ENCODE data around the gene BRD4.
"Not testable (repeated sequence)": the region's sequence is repeated elsewhere in the genome, so short reads cannot be mapped to it uniquely, and the experiment has no call there.

Gene BRD4

DNA sequence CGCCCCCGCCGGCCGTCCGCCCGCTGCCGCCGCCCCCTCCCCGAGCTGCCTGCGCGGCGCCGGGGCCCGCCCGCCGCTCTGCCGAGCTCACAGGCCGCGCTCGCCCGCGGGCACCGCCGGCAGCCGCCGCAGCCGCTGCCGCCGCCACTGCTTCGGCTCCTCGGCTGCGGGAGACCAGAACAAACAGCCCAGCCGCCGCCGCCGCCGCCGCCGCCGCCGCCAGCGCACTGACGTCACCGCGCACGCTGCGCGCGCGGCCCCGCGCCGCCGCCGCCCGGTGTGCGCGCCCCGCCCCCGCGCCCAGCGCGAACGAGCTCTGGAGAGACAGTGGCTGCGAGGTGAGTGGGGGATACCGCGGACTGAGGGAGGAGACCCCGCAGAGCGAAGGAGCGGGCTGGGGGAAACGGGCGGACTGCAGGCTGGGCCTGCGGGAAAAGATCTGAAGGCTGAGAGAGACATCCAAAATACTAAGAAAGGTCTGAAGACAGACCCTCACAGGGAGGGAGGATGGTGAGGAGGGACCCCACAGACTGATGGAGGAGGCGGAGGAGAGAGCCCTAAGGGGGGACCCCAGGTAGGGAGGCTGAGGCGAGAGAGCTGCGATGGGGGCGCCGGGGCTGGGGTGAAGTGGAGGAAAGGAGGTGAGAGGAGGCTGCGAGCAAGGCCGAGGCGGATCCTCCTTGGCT, at the start of gene BRD4:
Gene BRD4 (minus strand): TSS at position 229 of the 686 bp plus-strand sequence. CDS start 59,440 bp downstream, outside the sequence.
- peak; percentile 87 for DNase-seq

DNA sequence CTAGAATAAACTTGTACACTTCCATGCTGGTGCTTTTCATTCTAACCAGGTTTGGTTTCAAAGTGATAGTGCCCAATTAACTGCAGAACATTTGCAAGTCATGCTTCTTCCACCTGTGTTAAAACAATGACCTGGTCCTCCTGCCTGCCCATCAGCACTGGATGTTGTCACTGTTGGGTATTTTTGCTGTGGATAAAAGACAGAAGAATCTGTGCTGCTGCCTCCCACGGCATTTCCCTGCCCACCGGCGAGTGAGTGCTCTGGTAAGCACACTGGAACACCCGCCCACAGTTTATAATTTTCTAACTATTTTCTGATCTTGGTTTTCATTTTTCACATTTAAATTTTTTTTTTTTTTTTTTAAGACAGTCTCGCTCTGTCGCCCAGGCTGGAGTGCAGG, 49.5 kb upstream of the BRD4 start:
- DNase-seq = no peak

DNA sequence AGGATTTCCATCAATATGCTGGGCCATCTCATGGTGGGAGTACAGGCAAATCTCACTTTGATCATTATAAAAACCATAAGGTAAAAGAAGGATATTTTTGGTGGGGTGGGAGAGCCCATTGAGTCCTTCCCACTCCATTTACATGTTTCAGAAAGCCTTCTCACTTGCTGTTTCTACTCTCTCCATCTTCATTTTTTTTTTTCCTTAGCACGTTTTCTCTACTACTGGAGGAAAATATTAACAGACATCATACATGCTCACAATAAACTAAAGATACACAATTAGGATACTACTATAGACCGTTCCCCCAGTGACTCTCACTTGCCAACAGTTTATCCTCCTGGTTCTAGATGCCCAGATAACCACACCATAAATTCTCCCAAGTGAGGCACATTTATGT, 49.1 kb upstream of the BRD4 start:
- DNase-seq = no peak

DNA sequence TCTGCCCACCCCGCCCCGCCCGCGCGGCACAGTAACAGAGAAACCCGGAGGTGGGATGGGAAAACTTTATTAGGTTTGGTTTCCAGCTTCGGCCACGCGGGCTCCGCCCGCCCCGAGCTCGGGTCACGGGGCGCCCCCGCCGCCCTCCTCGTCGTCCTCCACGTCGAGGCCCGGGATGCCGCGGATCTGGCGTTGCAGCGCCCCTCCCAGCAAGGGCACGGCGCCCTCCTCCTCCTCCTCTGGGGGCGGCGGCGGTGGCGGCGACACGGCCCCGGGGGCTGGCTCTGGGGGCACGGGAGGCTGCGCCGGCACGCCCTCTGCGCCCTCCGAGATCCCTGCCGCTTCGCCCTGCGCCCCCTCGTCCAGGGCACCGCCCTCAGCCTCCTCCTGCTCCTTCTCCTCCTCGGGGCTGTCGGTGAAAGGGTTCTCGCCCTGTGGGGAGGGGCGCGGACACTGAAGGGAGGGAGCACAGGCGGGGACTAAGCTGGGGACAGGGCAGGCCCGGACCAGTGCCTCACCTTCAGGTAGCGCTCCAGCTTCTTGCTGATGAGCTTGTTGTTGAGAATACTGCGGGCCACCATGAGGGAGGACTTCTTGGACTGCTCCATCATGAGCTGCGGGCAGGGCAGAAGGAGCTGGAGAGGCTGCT, 47.8 kb upstream of the BRD4 start:
- DNase-seq = peak; percentile 87

DNA sequence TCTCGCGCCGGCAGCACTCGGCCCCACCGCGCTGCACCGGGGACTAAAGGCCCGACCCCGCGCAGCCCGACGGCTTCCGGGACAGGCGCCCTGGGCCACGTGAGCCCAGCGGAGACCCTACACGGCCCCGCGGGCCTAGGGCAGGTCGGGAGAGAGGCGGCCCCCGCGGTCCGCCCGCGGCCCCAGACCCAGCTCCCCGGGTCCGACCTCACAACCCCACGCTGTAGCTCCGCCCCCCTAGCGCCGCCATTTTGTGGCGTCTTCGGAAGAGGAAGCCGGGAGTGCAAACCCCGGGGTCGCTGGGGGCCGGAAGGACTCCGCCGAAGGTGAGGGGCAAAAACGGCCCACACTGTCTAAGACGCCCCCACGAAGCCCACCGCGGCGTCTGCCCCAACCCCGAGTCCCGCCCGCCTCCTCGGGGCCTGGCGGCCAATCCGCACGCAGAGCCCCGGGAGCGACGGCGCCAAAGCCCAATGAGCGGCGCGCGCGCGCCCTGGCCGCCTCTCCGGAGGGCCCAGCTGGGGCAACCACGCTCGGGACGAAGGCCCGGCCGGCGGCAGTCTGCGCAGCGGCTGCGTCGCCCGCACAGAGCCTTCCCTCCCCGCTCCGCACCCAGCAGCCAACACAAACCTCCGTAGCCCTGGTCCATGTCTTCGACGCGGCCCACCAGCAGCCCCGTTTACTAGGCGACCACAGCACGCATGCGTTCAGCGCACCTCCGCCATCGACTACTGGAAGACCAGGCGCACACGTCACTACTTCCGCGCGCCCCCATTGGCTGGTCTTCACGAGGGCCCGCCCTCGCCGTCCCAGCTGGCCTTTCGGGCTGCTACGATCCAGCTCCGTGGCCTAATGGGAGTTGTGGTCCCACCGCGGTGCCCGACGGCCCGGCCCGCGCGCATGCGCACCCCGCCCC, 47.0 kb upstream of the BRD4 start, which contains the start of gene AKAP8:
Gene AKAP8 (minus strand): TSS at position 705 of the 916 bp plus-strand sequence. CDS start 56 bp downstream, at position 649.
- DNase-seq = peak; percentile 99

DNA sequence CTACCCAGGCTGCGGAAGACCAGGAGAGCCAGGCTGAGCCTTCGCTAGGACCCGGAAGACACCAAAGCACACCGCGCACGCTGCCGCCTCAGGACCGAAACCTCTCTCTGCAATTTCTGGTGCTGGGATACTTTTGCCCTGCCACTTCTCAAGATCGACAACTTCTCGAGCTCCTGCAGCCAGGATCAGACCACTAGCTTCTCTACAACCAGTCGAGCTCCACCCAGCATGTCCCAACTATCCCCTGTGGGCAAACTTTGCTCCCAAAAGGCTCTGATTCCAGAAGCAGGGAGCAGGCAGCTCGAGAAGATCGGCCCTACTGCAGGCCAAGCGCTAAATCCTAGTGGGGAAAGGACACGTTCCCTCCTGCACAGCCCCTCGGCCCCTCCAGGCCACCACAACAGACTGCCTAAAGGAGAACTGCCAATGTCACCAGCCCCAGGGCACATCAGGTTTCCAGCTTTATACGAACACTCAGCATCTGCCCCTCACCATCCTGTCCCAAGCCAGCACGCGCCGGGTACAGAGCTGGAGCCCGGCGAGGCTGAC, 46.3 kb upstream of the BRD4 start:
- peak; percentile 61 for DNase-seq

DNA sequence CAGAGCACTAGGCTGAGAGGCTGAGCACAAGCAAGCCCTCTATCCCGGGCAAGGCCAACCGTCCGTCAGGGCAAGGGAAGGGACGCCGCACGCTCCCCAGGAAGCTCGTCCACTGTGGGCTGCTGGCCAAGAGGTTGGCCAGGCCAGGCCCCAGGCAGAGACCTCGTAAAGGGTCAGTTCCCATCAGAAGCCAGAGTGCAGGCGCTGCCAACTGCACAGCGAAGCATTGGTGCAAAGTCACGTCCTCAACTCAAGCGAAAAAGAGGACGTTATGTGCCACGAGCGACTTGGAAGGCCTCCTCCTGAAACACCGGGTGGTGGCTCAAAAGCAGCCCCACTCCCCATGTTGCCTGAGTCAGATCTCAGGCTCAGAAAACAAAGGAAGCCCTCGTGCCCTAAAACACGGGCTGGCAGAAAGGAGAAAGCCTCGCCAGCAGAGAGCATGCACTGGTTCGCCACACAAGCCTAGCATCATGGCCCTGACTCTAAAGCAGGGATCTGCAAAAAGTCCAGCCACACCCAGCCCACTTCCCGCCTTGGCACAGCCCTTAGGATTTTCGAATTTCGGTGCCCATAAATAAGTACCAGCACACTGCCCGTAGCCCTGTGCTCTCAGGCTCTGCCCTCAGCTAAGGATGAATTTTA, 42.6 kb upstream of the BRD4 start:
- no peak for DNase-seq

DNA sequence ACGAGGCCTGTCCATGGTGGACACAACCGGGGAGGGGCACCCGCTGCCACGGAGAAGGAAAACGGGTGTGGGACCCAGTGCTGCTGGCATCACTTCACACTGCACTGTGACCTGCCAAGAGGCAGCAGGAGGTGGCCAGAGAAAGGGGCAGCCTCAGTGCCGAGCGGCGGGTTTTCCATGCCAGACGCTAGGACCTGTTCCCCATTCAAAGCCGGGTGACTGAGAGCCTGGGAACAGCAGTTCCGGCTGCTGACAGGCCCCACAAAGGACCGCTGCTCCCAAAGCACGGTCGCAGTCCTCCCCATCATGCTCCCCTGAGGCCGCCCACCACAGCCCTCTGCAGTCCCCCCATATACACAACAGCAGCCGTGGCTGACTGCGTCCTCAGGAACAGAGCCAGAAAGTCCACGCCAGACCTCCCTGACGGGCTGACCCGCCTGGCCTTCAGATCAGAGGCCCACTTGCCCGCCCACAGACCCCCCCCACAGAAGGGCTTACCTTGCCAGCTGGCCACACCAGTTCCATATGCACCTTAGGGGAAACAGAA, 41.8 kb upstream of the BRD4 start:
- DNase-seq = no peak

DNA sequence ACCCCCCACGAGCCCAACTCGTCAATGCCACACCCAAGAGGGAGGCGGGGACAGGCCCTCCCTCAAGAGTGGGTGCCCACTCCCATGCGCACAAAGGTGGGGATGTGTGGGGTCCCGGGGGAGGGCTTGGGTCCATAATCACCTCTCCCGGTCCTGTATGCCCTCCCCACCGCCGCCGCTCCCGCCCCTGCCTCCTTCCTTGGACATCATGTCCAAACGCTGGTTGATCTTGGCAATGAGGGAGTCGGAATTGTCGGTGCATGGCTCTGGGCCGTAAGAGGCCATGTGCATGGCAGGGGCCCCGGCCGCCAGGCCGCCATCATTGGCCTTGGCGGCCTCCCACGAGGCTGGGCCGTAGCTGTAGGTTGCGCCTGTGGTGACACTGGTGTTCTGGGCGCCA, 41.3 kb upstream of the BRD4 start:
- no peak for DNase-seq

DNA sequence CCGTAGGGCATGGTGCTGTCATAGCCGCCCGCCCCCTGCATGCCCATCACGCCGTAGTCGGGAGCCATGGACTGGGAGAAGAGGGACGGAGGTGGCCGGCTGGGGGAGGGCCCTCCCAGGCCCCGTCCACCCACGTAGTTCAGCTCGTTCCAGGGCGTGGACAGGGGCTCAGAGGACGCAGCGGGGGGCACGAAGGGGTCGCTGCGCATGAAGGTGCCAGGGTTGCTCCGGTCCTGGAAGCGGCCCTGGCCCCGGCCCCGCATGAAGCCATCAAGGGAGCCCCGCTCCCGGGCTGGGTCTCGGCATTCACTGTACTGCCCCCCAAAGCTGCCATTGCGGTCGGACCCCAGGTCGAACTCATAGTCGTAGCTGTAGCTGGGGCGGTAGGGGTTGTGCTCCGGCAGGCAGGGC, 40.6 kb upstream of the BRD4 start:
- no peak for DNase-seq

DNA sequence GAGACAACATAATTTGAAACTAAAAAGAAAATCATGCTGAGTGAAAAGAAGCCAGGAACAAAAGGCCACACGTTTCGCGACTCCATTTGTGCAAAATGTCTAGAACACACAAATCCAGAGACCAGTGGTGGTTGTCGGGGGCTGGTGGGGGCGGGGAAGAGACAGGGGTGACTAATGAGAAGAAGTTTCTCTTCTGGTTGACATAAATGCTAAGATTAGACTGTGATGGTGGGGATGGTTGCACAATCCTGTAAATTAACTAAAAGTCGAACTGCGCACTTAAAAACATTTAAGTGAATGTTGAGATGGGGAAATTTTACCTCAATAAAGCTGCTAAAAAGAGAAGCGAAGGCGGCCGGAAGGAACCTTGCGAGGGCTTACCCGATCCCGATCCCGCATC, 40.1 kb upstream of the BRD4 start:
- DNase-seq = no peak

DNA sequence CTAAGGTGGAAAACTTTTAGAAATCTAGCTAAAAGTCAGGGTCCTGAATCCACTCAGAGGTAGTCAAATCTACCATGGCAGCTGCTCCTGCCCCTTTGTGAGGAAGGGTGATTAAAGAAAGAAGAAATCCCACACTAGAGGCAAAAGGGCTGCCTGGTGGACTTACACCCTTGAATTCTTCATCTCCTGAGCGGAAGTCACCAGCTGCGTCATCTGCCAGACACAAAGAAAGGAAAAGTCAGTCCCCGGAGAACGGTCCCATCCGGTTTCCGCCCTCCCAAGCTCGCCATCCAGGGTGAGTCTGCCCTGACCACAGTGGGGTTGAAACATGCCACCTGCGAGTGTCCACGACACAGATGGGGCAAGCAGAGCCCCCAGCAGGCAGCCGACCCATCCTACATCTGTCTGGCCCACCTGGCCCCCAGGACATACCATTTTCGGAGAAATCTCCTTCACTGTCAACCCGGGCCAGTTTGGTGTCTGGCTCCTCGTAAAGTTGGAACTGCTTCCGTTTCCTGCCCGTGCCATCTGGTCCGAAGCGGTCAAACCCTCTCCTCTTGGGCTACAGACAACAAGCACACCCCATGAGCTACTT, 39.5 kb upstream of the BRD4 start:
- DNase-seq = no peak

DNA sequence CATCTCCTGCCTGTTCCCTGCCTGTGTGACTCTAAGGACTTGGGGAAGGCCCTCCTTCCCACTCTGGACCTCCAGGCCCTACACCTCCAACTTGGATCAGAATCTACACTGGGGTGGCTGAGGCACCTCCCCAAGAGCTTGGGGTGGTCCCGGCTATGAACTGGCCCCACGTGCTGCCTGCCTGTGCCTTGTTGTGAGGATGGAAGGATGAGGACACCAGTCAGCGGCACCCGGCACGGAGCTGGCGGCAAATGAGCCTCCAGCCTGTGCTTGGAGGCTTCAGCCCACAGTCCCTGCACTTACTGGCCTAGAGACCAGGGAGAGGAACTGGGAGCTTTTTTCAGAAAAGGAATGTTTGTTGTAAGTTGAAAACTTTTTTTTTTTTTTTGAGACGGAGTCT, 38.8 kb upstream of the BRD4 start:
- no peak for DNase-seq

DNA sequence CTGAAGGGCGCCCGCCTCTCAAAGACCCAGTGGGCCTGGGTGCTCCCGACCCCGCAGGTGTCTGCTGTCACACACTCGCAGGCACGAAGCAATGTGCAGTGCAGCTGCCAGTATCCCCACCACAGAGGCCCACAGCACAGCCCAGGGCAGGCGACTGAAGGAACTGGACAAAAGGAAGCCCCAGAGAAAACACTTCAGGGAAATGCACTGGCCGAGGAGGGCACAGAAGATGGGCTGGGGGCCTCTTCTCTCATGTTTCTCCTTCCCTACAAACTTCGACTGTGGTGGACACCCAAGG, 37.2 kb upstream of the BRD4 start:
- no peak for DNase-seq

DNA sequence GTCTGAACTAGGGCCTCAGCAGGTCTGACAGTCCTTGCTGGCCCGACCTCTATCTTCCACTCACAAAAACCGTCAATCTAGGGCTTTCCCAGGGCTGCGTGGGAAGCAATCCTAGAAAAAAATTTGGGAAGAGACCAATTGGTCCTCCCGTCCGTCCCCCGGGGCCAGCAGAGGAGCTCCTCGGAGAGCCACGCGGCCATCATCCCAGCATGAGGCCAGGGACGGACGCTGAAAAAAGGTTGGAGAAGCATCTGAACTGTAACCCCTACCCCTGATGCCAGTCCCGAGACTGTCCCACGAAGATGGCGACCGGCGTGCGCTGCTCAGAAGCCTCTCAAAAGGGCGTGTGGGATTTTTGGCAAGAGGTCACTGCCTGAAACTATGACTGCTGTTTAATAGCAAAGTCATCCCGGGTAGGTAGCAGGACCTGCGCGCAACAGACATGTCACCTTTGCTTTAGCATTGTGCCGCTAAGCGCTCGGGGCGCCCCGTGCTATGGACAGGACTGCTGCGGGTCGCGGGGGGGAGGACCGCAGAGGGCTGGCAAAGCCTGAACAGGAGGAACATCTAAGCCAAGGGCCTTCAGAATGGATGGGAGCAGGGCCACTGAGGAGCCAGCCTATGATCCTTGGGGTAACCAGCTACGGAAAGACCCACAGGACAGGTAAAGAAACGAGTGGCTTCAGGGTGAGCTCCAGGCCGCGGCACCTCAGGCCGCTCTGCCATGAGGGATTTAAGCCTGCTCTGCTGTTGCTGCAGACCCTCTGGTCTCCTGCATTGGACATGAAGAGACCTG, 36.7 kb upstream of the BRD4 start:
- DNase-seq = no peak

DNA sequence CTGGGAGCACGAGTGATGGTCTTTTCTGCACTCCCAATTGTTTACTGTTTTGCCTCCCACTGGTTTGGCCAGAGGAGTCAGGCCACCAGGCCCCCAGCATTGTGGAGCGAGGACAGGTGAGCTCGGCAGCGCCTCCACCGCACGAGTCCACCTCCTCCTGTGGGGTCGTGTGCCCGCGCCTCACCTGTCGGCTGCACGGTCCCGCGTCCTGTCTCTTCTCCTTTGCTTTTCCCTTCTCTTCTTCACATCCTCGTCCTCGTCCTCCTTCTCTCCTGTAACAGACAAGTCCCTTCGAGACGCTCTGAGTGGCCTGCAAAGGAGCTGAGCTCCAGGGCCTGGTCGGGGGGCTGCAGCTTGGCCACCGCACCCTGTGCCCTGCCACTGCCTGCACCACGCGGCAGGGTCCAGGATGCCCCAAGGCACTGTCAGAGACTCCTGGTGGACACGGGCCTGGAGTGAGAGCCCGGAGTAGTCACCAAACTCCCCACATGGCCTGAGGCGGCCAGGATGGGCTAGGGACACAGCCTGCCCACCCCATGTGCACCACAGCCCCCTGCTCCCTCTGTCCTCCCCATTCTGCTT, 35.8 kb upstream of the BRD4 start:
- no peak for DNase-seq

DNA sequence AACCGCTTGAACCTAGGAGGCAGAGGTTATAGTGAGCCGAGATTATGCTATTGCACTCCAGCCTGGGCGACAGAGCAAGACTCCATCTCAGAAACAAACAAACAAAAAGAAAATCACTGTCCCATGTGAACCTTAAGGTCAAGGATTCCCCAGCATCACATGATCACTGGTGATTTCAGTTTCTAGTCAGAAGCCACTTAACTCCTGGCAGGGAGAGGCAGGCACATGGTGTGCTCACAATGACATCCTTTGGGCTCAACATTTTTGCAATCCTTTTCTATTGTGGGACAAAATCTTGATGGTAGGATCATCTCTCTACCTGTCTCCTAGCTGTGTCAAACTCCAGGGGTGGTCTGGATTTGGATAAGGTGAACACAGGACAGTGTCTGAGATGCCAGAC, 35.1 kb upstream of the BRD4 start:
- no peak for DNase-seq

DNA sequence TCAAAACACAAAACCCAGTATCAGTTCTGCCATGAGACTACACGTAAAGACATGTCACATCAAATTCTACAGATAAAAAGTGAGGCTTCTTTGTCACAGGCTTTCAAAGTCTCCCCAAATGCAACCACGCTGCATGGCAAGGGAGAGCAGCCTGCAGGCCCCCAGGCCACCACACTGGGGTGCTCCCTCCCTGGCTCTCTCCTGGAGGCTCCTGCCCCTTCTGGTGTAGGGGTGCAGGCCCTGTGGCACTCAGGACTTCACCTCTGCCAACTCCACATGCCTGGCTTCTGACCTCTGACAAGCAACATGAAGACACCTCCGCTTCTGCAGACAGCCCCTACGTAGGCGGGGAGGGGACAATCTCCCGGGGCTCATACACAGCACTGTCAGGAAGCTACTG, 32.9 kb upstream of the BRD4 start:
- DNase-seq = no peak

DNA sequence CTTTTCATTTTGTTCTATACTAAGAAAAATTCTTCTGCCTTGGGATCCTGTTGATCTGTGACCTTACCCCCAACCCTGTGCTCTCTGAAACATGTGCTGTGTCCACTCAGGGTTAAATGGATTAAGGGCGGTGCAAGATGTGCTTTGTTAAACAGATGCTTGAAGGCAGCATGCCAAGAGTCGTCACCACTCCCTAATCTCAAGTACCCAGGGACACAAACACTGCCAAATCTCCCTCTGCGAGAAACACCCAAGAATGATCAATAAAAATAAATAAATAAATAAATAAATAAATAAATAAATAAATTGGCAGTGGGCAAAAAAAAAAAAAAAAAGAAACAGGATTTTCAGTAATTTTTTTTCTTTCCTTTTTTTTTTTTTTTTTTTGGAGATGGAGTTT, 31.5 kb upstream of the BRD4 start:
- not testable (repeated sequence) for DNase-seq

DNA sequence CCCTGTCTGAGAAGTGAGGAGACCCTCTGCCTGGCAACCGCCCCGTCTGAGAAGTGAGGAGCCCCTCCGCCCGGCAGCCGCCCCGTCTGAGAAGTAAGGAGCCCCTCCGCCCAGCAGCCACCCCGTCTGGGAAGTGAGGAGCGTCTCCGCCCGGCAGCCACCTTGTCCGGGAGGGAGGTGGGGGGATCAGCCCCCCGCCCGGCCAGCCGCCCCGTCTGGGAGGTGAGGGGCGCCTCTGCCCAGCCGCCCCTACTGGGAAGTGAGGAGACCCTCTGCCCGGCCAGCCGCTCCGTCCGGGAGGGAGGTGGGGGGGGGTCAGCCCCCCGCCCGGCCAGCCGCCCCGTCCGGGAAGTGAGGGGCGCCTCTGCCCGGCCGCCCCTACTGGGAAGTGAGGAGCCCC, 30.7 kb upstream of the BRD4 start:
- not testable (repeated sequence) for DNase-seq

DNA sequence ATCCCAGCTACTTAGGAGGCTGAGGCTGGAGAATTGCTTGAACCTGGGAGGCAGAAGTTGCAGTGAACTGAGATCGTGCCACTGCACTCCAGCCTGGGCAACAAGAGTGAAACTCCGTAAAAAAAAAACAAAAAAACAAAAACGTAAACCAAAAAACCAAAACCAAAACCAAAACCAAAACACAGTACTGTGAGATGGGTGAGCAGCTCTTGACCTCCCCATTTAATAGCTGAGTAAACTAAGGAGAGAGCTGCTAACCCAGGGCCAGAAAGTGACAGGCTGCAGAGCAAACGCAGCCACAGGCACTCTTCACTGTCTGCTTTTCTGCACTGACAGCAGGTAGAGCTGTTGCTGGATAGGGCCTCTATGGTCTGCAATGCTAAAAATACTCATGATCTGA, 27.7 kb upstream of the BRD4 start:
- not testable (repeated sequence) for DNase-seq
